Thyroid gland (tissue), 4 donors: ENCODE measurements around the gene CRNKL1. TPM values are rescaled to one million over a fixed set of nuclear protein-coding genes. Genes with fewer than 3 reads are reported as not detected.

ENCODE experiments used
- DNase-seq, 2 donors: peaks; one replicate each; pipeline ENCODE4 v3.0.0-alpha.2; 2019
- H3K27ac ChIP-seq, 3 donors: fragments of 200-600 bp; sonication (generic); 1 replicate in 2 of 3; 2 replicates in 1 of 3; pipeline ENCODE4 v1.5.1; 2016 to 2019; ENCODE audit warnings: mild to moderate bottlenecking in 1 of 3, moderate library complexity in 1 of 3
- H3K27me3 ChIP-seq: fragments of 200-600 bp; sonication (generic); one replicate; pipeline ENCODE4 v1.5.1; 2019
- H3K36me3 ChIP-seq, 2 donors: fragments of 200-600 bp; sonication (generic); one replicate each; pipeline ENCODE4 v1.5.1; 2016 to 2019
- H3K4me1 ChIP-seq, 2 donors: fragments of 200-600 bp; sonication (generic); one replicate each; pipeline ENCODE4 v1.5.1; 2017 to 2019
- H3K4me3 ChIP-seq, 3 donors: fragments of 200-600 bp; sonication (generic); replicated peaks in 1 of 3; 1 replicate in 2 of 3; 2 replicates in 1 of 3; pipeline ENCODE4 v1.5.1; 2016; ENCODE audit warnings: mild to moderate bottlenecking in 1 of 3
- H3K9me3 ChIP-seq: fragments of 200-600 bp; sonication (generic); one replicate; pipeline ENCODE4 v1.5.1; 2017
- POLR2A ChIP-seq, 2 donors: fragments of 450-650 bp; IDR thresholded peaks; one replicate each; pipeline ENCODE4 v1.6.1; 2017; ENCODE audit warnings: antibody characterized with exemption in 2 of 2, mild to moderate bottlenecking in 2 of 2, moderate library complexity in 1 of 2
- WGBS, 2 donors: methylation state at CpG; one replicate each; pipeline ENCODE4 v1.1.5; 2017; 5-methylcytosine and 5-hydroxymethylcytosine counted together
- intact Hi-C: fragments of 100-400 bp; cut with DNase I; formaldehyde crosslinking; loops from one replicate; pipeline ENCODE4 v1.15.1; 2023
- total RNA-seq, 4 donors: library from RNA; depleted of rRNA; stranded (reverse); fragments of >200 nt; gene quantifications; one replicate each; pipeline ENCODE4 v1.2.3, GENCODE V29; 2016
- TF ChIP-seq, protein P1 (sequence below), 6 experiments: fragments of 200-600 bp in 3 of 6; fragments of 450-650 bp in 3 of 6; sonication (generic) in 3 of 6; IDR thresholded peaks; one replicate each; pipeline ENCODE4 v1.5.1; 2016 to 2019; ENCODE audit warnings: antibody characterized with exemption in 6 of 6, mild to moderate bottlenecking in 2 of 6, inconsistent platforms in 1 of 6, moderate library complexity in 1 of 6

CRNKL1 gene
- total RNA-seq, 4 donors from 2014 or later, result 23.6 to 35.2 (median 27.2) TPM

DNA sequence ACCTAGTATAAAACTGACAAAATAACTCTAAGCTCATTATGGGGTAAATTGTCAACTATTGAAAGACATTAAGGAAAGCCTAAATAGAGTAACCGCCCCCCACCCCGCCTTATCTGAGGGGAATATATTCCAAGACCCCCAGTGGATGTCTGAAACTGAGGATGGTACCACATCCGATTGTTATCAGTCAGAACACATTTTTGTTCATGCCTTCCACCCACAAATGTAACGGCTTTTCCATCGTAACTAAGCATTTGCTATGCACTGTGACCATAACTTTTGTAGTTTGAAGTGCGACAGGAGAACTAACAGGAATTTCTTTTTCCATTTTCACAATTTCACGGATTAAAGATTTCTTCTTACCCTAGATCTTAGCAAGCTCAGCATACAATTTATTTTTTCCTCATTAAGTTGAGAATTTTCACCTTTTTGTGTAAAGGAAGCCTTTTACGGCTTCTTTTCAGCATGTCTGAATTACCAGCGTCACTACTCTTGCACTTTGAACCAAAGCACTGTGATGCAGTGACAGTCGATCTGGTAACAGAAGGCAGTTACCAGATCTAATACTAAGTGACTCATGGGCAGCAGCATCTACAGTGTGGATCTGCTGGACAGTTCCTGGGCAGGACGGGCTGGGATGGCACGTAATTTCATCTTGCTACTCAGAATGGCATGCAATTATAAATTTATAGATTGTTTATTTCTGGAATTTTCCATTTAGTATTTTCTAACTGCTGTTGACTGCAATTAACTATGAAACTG is 11.9 kb upstream of the CRNKL1 start:
- intact Hi-C loops, result no loop called here
- no peak for DNase-seq
- Histone ChIP-seq H3K4me1 (no peaks in the 10 kb centered on the region), H3K27me3 (no peaks in the 10 kb centered on the region), H3K27ac (no peak overlapping the region), H3K36me3 (no peaks in the 10 kb centered on the region), H3K4me3 (no peak overlapping the region), H3K9me3 (no peaks in the 10 kb centered on the region)
- TF ChIP-seq, protein P1, sequence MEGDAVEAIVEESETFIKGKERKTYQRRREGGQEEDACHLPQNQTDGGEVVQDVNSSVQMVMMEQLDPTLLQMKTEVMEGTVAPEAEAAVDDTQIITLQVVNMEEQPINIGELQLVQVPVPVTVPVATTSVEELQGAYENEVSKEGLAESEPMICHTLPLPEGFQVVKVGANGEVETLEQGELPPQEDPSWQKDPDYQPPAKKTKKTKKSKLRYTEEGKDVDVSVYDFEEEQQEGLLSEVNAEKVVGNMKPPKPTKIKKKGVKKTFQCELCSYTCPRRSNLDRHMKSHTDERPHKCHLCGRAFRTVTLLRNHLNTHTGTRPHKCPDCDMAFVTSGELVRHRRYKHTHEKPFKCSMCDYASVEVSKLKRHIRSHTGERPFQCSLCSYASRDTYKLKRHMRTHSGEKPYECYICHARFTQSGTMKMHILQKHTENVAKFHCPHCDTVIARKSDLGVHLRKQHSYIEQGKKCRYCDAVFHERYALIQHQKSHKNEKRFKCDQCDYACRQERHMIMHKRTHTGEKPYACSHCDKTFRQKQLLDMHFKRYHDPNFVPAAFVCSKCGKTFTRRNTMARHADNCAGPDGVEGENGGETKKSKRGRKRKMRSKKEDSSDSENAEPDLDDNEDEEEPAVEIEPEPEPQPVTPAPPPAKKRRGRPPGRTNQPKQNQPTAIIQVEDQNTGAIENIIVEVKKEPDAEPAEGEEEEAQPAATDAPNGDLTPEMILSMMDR (IDR thresholded peaks at IDR 0.05), result no peak
- no peak for TF ChIP-seq POLR2A (IDR thresholded peaks at IDR 0.05)
- 72 to 77% methylated on average over 12 of the region's 12 CpGs for WGBS, 2 donors

DNA sequence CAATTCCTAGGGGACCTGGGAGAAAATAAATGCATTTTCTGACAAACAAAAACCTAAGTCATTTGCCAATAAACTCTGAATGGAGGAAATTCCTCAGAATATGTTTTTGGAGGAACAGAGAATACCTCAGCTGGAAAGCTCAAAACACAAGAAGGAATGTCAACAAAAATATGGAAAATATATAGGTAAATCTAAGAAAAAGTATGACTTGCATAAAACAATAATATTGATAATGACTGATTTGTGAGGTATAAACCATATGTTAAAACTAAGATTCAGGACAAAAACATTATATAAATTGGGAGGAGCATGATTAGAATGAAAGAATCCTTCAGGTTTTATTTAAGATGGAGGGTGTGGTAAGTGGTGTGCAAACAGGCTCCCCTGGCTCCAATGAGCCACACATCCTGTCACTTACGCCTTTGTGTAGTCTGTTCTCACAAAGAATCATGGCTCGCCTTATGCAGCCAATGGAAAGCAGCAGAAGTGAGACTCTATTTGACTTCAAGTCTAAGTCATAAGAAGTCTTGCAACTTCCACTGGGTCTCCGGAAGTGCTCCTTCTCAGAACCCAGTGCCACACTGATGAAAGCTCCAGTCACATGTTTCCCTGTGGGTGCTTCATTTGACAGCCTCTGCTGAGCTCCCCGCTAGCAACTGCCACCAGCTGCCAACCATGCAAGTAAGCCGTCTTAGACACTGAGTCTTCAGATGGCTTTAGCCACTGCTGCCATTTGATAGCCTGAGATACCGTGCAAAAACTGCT is 8.2 kb upstream of the CRNKL1 start:
- no peak overlapping the region for H3K4me3 ChIP-seq
- H3K27ac ChIP-seq, result no peak overlapping the region
- intact Hi-C loops, result no loop called here
- no peaks in the 10 kb centered on the region for H3K36me3 ChIP-seq
- no peaks in the 10 kb centered on the region for H3K27me3 ChIP-seq
- 91 to 96% methylated on average over 6 of the region's 6 CpGs for WGBS, 2 donors
- no peak for DNase-seq
- H3K4me1 ChIP-seq, result no peaks in the 10 kb centered on the region
- H3K9me3 ChIP-seq, result no peaks in the 10 kb centered on the region
- no peak for TF ChIP-seq POLR2A (IDR thresholded peaks at IDR 0.05)
- TF ChIP-seq, protein P1 (IDR thresholded peaks at IDR 0.05), result no peak

DNA sequence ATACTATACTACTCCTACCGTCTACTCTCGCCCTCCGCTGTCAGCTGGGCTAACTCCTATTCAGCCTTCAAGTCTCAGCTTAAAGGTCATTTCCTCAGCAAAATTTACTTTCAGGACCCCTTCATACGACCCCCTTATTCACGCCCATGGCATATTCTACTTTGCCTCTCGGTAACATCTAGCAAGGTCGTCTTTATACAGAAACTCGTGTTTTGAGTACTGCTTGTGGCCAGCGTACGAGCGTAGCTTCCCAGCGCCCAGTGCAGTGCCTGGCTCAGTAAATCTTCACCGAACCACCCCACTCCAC is 546 bp downstream of the CRNKL1 start:
- Histone ChIP-seq H3K27me3 (no peaks in the 10 kb centered on the region), H3K36me3 (peaks cover 31 to 36% of the 10 kb centered on the region in 2 donors), H3K9me3 (no peaks in the 10 kb centered on the region), H3K4me3 (peak overlapping the region; percentile 91 to 96 (median 91)), H3K27ac (peak overlapping the region; percentile 79 to 92 (median 82)), H3K4me1 (peaks cover 8 to 15% of the 10 kb centered on the region in 2 donors)
- no peak for DNase-seq
- 3% methylated on average over 13 of the region's 13 CpGs for WGBS, 2 donors
- no peak for TF ChIP-seq POLR2A (IDR thresholded peaks at IDR 0.05)
- TF ChIP-seq, protein P1 (IDR thresholded peaks at IDR 0.05), result no peak
- intact Hi-C loops, result no loop called here

DNA sequence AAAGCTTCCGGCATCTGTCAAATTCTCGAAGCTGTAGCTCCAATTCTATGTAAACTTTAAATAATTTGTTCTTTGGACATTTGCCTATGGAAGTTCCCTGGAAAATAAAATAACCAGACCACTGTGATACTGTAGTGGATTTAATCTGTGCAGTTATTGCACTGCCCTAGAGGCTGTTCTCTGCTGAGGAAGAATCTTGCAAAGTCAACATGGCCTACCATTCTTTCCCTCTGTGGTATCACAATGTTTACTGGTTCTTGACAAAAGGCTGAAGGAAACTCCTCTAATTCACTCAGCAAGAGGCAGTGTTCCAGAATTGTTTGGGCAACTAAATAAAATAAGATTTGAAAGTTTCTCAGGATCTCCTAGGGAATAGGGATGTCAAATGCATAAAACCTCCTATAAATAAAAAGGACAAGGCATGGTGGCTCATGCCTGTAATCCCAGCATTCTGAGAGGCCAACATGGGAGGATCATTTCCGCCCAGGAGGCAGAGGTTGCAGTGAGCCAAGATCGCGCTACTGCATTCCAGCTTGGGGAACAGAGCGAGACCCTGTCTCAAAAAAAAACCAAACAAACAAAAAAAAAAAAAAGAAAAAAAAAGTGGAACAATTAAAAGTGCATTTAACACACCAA is 12.4 kb downstream of the CRNKL1 start:
- intact Hi-C loops, result no loop called here
- WGBS, 2 donors, result 93 to 96% methylated on average over 6 of the region's 6 CpGs
- TF ChIP-seq, protein P1 (IDR thresholded peaks at IDR 0.05), result no peak
- peaks cover 83 to 87% of the 10 kb centered on the region in 2 donors for H3K36me3 ChIP-seq
- H3K9me3 ChIP-seq, result no peaks in the 10 kb centered on the region
- H3K27ac ChIP-seq, result peak overlapping the region in 2 of 3 donors; percentile 72 to 80
- DNase-seq, result no peak
- no peak overlapping the region for H3K4me3 ChIP-seq
- peaks cover 9 to 13% of the 10 kb centered on the region in 2 donors for H3K4me1 ChIP-seq
- H3K27me3 ChIP-seq, result no peaks in the 10 kb centered on the region
